GM19455 (cell line): ENCODE measurements around the gene PRAMEF5.
"Not testable (repeated sequence)": the region's sequence is repeated elsewhere in the genome, so short reads cannot be mapped to it uniquely, and the experiment has no call there.

ENCODE experiments used
- ATAC-seq: cut with Tn5 transposase; IDR thresholded peaks from one replicate; pipeline ENCODE4 v1.9.1; 2021; ENCODE audit not compliant: unreplicated experiment

Gene PRAMEF5

DNA sequence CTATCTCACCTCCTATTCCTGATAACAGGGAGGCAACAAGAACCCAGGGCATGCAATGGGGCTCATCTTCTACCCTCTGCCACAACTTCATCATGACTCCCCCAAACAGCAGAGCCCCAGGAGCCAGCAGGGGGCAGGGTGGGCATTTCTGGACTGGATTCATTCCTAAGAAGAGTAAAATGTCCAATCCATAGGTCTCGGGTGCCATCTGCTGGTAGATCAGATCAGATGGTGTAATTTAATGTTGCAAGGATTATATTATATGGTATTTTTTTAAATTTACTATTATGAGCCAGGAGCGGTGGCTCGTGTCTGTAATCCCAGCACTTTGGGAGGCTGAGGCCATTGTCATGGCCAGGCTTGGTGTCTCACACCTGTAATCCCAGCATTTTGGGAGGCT lies 11.1 kb downstream of the PRAMEF5 start:
- ATAC-seq: not testable (repeated sequence)

DNA sequence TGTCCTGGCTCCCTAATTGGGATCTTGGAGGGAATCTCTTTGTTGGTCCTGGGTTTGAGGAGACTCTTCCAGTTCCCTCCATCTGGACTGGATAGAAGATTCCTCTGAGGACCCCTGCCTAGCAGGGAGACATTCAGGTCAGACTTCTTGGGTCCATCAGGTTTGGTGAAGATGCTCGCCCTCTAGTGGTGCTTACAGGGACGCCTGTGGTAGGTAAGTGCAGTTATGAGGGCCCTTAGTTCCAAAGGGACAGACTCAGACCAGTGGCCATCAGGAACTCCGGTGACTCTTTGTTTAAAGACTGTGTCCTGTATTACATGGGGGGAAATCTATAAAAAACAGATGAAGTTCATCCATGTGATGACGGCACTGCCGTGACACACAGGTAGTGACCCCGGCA lies 23.0 kb downstream of the PRAMEF5 start:
- ATAC-seq: not testable (repeated sequence)

DNA sequence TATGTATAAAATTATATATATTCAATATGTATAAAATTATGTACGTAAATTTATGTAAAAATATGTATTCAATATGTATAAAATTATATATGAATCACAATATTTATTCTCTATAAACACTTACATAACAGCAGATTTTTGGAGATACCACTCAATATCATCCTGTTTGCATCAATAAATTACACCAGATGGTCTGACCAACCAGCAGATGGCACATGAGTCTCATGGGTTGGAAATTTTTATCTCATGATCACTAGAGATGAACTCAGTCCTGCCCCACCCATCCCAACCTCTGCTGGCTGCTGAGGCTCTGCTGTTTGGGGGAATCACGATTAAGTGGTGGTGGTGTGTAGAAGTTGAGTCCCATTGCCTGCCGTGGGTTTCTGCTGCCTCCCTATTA lies 25.6 kb downstream of the PRAMEF5 start:
- ATAC-seq: not testable (repeated sequence)

DNA sequence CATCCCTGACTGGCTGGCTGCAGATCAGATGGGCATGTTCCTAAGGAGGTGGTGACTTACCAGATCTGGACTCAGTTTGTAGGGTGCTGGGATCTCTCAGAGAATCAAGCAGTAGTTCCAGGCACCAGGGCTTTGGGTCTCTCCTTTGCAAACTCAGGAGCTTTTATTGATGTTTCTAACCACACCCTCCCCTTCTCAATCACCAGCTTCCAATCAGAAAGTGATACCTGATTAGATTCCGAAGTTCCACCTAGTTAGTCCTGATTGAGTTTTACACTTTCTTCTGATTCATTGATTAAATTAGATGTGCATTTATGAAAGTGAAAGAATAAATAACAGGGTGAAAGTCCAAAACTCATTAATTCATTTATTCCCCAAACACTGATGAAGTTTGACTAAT lies 31.0 kb downstream of the PRAMEF5 start, which contains the start of gene PRAMEF8:
Gene PRAMEF8, minus strand, starts transcription at position 101 of the 400 bp plus-strand sequence. CDS start 1,046 bp downstream, outside the sequence.
- ATAC-seq: not testable (repeated sequence)

DNA sequence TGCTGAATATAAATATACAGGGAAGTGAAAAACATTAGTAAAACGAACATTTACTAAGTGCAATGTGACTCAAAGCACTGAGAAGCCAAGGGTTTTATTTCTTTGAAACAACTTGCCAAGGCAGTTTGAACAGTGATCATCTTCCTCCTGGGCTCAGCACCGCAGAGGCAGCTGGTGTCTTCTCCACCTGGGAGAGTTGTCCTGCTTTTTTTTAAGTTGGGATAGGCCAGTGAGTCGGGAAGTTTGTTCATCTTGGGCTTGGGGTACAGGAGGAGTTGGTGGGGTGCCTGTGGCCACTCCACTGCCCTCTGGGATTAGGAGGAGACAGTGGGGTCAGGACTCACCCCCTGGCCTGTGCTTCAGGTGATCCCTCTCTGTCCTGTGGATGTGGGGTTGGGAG lies 35.0 kb downstream of the PRAMEF5 start:
- not testable (repeated sequence) for ATAC-seq

DNA sequence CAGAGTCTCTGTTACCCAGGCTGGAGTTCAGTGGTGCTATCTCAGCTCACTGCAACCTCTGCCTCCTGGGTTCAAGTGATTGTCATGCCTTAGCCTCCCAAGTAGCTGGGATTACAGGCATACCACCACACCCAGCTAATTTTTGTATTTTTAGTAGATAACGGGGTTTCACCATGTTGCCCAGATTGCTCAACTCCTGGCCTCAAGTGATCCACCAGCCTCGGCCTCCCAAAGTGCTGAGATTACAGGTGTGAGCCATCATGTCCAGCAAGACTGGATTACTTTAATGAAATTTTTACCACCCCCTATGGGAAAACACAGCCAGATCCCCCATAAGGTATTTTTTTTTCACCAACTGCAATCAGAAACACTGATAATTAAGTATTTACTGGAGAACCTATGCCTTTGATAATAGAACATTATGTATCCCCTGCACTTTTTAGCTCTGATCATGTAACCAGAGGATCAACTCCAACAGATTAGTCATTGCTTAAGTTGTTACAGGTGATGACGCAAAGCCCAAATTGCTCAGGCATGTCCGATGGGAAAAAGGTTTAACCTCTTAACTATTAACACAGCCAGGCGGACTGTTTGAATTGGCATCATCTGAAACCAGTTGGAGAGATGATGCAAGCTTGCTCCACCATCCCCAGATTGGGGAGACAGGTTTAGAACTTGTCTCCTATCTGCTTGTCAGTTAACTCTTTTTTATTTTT lies 43.4 kb downstream of the PRAMEF5 start:
- ATAC-seq: not testable (repeated sequence)

DNA sequence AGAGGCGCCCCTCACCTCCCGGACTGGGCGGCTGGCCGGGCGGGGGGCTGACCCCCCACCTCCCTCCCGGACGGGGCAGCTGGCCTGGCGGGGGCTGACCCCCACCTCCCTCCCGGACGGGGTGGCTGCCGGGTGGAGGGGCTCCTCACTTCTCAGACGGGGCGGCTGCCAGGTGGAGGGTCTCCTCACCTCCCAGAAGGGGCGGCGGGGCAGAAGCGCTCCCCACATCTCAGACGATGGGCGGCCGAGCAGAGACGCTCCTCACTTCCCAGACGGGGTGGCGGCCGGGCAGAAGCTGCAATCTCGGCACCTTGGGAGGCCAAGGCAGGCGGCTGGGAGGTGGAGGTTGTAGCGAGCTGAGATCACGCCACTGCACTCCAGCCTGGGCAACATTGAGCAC lies 44.7 kb downstream of the PRAMEF5 start:
- not testable (repeated sequence) for ATAC-seq

DNA sequence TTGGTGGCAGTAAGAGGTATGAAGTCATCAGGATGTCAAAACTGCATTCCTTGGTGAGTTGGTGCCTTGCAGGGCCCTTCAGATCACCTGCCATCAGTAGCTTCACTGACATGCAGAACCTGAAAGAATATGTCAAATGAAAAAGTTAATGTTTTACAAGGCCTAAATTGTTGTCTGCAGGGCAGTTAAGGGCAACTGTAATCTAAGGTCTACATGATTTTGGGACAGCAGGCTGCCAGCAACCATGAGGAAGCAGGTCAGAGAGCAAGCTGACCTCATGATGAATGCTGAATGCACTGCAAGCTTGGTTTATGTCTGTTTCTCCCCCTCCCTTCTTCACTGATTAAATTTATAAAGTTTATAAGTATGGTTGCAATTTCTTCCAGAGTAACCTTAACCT lies 48.2 kb downstream of the PRAMEF5 start:
- ATAC-seq: not testable (repeated sequence)

DNA sequence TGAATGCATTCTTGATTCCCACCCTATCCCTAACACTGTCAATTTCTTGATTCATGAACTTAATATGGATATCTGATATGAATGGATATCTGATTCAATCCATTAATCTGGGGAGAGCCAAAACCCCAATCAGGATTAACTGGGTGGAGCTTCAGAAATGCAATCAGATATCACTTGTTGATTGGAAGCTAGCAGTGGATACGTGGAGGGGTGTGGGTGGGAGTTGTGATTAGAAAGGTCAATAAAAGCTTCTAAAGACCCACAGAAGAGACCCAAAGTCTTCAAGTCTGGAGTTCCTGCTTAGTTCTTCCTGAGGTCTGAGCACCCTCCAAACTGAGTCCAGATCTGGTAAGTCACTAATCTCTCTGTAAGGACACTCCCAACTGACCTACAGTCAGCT lies 49.2 kb downstream of the PRAMEF5 start, which contains the start of gene PRAMEF33:
Gene PRAMEF33, plus strand, starts transcription at position 301 of the 400 bp plus-strand sequence. CDS start 2,416 bp downstream, outside the sequence.
- ATAC-seq: not testable (repeated sequence)
